Amniotic epithelial cell (primary cell): ENCODE measurements around the gene ATP9A.
"Not testable (repeated sequence)": the region's sequence is repeated elsewhere in the genome, so short reads cannot be mapped to it uniquely, and the experiment has no call there.

Experiments used
- DNase-seq: peaks from one replicate; pipeline ENCODE4 v3.0.0-alpha.2; 2010; ENCODE audit warnings: low read depth

Gene ATP9A

DNA sequence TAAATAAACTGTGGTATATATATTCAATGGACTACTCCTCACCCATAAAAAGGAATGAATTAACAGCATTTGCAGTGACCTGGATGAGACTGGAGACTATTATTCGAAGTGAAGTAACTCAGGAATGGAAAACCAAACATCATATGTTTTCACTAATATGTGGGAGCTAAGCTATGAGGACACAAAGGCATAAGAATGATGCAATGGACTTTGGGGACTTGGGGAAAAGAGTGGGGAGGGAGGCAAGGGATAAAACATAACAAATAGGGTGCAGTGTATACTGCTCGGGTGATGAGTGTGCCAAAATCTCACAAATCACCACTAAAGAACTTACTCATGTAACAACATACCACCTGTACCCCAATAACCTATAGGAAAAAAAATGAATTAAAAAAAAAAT, 45.2 kb downstream of the ATP9A start:
- not testable (repeated sequence) for DNase-seq

DNA sequence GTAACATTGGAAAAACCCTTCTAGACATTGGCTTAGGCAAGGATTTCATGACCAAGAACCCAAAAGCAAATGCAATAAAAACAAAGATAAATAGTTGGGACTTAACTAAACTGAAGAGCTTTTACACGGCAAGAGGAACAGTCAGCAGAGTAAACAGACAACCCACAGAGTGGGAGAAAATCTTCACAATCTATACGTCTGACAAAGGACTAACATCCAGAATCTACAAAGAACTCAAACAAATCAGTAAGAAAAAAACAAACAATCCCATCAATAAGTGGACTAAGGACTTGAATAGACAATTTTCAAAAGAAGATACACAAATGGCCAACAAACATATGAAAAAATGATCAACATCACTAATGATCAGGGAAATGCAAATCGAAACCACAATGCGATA, 45.9 kb downstream of the ATP9A start:
- DNase-seq: not testable (repeated sequence)

DNA sequence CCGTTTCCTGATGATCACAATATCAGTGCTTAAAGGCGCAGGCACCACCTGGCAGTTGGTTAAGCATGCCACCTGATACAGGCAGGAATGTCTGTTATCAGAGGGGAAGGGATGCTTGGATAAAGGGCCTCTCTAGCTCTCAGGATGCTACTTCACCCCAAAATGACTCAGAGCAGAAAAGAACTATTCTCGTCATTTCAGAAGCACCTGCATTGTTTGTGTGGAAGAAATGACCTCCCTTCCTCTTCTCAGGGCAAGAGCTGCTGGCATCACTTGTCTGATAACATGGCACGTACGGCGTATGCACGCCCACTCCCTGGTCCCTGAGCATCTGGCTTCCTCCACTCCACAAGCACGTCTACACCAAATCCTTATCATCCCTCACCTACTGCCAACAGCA, 47.3 kb downstream of the ATP9A start:
- DNase-seq: no peak

DNA sequence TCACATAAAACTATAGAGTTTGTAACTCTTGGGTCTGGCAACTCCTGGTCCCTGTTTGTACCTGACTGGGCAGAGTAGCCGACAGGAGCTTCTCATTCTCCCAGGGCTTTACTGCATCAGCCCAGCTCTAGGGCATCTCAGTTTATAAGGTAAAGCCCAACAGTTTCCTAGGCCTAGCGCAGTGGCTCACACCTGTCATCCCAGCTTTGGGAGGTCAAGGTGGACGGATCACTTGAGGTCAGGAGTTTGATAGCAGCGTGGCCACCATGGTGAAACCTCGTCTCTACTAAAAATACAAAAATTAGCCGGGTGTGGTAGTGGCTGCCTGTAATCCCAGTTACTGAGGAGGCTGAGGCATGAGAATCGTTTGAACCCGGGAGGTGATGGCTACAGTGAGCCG, 47.8 kb downstream of the ATP9A start:
- DNase-seq: no peak

GRCh38 chr20:51715856-51716185, 52.4 kb downstream of the ATP9A start:
- DNase-seq: no peak

GRCh38 chr20:51715163-51715855, 52.9 kb downstream of the ATP9A start:
- DNase-seq: no peak

DNA sequence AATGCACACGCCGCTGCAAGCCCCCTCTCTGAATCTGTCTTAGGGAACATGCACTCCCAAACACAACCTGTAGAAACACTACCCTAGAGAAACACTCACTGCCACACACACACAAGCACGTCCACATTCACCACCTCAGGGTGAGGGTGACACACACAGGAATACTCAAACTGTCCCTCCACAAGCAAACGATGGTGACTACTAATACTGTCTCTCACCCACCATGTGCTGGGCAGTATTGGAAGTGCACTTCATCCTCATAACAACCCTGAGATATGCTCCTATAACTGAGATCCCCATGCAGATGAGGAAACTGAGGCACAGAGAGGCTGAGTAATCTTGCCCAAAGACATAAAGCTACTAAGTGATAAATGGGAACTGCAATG, 55.0 kb downstream of the ATP9A start:
- DNase-seq: no peak

DNA sequence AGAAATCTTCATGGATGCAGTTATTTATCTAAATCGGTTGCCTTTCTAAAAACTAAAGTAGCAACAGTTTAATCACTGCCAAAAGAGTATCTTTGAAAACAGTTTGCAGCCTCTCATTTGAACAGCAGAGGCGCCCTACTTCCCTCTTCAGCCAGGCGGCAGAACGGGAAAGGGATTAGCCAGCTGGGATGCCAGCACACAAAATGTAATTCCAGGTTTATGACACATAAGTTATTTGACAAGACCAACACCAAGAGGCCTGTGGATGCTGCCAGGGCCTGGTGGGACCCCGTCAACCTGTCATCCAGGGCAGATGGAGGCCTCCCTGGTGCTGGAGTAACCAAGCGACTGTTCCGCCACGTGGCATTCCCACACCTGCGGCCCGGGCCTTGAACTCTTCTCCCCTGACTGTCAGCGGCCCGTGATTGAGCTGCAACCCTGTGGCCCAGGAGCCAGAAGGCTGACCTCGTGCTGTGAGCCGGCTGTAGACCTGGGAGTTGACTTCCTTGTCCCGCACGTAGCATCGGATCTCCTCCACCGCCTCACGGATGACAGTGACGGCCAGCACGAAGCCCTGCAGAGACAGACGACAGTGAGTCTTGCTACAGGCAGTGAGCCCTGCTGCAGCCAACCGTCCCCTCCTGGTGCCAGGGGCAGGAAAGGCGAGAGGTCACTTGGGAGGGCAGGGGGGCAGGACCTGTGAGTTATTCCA, 55.5 kb downstream of the ATP9A start:
- peak; percentile 46 for DNase-seq

GRCh38 chr20:51711426-51711825, 56.8 kb downstream of the ATP9A start:
- no peak for DNase-seq

GRCh38 chr20:51710361-51710894, 57.8 kb downstream of the ATP9A start:
- no peak for DNase-seq

- no peak for DNase-seq
Measured at GRCh38 chr20:51705400-51705799, 62.8 kb downstream of the ATP9A start.

- no peak for DNase-seq
Measured at GRCh38 chr20:51703400-51704287, 64.5 kb downstream of the ATP9A start.

GRCh38 chr20:51702556-51702955, 65.6 kb downstream of the ATP9A start:
- DNase-seq: no peak

DNA sequence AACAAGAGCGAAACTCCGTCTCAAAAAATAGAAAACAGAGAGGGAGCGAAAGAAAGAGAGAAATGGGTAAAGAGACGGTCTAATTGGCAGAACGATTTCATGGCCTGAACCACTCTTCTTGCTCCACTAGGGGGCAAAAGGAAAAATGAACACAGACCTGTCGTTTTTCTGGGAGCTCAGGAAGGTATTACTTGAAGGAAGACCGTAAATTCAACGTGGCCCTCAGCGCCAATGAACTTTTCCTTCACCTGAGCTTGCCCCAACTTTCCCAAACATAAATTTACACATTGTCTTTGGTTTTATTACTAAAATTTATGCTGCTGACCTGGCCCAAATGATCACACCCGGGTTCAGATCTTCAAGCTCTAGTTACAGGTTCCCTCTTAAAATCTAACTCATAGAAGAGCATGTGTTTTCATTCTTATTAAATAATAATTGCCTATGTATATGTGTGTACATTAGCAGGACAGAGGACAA, 67.3 kb downstream of the ATP9A start:
- DNase-seq: peak; percentile 53

DNA sequence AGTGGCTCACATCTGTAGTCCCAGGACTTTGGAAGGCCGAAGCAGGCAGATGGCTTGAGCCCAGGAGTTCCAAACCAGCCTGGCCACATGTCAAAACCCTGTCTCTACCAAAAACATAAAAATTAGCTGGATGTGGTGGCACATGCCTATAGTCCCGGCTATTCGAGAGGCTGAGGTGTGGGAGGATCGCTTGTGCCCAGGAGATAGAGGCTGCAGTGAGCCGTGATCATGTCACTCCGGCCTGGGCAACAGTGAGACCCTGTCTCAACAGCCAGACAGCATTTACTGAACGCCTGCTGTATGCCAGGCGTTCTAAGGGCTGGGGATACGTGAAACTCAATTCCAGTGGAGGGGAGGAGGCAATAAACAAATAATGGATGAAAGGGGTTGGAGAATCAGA, 69.9 kb downstream of the ATP9A start:
- DNase-seq: no peak

GRCh38 chr20:51697096-51697826, 70.9 kb downstream of the ATP9A start:
- DNase-seq: no peak

DNA sequence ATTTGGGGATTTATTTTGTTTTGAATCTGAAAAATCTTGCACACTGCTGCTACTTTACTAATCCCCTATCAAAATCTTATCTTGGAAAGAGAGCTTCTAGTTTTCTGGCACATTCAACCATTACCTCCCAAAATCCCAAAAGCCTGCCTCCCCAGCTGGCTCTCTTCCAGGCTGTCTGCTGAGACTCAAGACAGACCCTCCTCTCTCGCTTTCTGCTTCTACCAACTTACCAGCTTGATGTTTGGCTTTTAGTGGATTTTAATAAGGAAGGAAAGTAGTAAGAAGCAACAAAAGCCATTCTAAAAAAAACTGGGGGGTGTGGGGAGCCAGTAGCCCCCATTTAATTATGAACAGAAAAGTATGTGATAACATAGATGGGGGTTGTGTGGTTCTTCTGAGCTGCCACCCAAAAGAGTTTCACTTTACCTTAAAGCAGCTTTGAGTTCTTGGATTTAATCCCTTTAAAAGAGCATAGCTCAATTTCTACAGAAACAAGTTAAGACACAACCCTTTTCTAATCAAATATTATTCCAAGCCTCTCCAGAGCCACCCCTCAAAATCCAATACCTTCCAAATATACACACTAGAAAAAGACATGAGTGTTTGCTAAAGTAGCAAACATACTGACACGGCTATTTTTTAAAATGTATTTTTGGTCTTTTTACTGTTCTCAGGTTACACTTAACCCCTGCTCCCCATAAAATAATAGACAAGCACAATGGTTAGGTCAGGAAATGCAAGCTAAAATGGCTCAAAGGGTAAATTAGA, 71.7 kb downstream of the ATP9A start:
- no peak for DNase-seq

DNA sequence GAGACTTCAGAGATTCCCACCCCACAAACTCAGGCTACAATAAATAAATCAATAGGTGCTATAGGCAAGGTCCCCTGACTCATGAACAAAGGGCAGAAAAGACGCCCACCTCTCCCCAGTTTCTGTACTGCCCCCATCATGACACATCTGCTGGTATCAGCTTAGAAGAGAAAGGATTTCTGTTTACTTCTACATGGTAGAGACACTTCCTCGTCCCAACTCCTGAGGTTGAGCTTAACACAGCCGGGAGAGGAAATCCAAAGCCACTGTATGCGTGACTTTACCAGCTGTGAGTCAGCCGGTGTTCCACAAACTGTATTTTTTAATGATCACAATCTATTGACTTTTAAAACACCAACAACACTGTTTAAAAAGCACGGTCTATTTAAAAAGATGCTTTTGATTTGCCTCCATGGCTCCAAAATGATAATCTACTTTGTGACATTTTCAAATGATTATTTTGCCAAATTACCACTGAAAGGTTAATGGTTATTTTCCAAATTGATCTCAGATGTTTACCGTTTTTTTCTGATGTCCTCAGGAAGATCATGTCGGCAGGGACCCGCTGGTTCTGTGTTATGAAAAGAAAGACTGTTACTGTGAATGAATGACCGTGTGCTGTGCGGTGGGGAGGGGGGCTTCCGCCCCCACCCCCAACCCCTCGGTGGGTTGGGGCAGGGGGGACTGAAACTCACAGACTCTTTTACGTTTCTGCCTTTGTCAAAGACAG, 72.5 kb downstream of the ATP9A start:
- peak; percentile 29 for DNase-seq

DNA sequence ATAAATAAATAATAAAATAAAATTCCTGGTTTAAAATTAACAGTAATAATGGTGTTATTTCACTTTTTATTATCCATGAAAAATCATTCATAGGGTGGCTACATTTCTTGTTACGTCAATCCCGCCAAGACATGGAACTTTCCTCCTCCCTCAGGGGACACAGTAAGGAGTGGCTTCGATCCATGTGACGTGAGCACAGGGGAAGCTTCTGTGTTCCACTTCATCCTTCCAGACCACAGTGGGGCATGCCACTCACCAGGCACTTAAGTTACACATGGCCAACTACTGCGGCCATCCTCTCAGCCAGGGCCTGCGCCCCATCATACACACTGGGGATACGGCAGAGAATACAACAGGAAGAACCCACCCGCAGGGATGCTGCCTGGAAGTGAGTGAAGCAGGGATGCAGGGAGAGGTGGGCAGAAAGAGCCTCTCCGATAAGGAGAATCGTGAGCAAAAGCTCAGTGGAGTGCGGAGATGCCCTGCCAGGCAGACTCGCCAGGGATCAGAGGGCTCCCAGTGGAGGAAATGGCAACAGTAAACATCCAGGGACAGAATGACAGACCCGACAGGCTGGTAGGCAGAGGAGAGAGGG, 75.3 kb downstream of the ATP9A start:
- DNase-seq: no peak

DNA sequence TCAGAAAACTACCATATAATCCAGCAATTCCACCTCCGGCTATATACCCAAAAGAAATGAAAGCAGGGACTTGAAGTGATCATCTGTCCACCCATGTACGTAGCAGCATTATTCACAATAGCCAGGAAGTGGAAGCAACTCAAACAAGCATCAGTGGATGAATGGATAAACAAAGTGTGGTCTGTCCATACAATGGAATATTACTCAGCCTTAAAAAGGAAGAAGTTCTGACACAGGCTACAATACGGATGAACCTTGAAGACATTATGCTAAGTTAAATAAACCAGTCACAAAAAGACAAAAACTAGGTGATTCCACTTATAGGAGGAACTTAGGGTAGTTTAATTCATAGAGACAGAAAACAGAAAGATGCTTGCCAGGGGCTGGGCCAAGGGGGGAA, 76.5 kb downstream of the ATP9A start:
- DNase-seq: no peak
